Activated T-cell treated with anti-CD3 and anti-CD28 coated beads for 4 hours (primary cell): ENCODE results near the gene TMC1.
"Not testable (repeated sequence)": the region's sequence is repeated elsewhere in the genome, so short reads cannot be mapped to it uniquely, and the experiment has no call there.

Experiments
- DNase-seq: peaks from one replicate; pipeline ENCODE4 v3.0.0-alpha.2; 2020

Gene TMC1

GRCh38 chr9:72827950-72828731 is 306.7 kb downstream of the TMC1 start:
- no peak for DNase-seq

GRCh38 chr9:72834994-72835393 is 313.6 kb downstream of the TMC1 start:
- DNase-seq = no peak

GRCh38 chr9:72836790-72837189 is 315.4 kb downstream of the TMC1 start:
- no peak for DNase-seq

GRCh38 chr9:72839085-72839484 is 317.7 kb downstream of the TMC1 start:
- DNase-seq = no peak

GRCh38 chr9:72843520-72844439 is 322.4 kb downstream of the TMC1 start:
- DNase-seq = no peak

GRCh38 chr9:72844440-72844768 is 323.0 kb downstream of the TMC1 start:
- DNase-seq = no peak

GRCh38 chr9:72845052-72845451 is 323.6 kb downstream of the TMC1 start:
- DNase-seq = not testable (repeated sequence)

- not testable (repeated sequence) for DNase-seq
These were observed 328.8 kb downstream of the TMC1 start for GRCh38 chr9:72850209-72850608.

GRCh38 chr9:72855321-72855720 is 333.9 kb downstream of the TMC1 start:
- no peak for DNase-seq

GRCh38 chr9:72855890-72856523 is 334.6 kb downstream of the TMC1 start:
- DNase-seq = no peak

- DNase-seq = no peak
These were observed 335.7 kb downstream of the TMC1 start for GRCh38 chr9:72856972-72857623.

- no peak for DNase-seq
These were observed 336.2 kb downstream of the TMC1 start for GRCh38 chr9:72857624-72857996.

GRCh38 chr9:72858089-72858912 is 336.9 kb downstream of the TMC1 start:
- no peak for DNase-seq

GRCh38 chr9:72862788-72863187 is 341.4 kb downstream of the TMC1 start:
- DNase-seq = not testable (repeated sequence)

GRCh38 chr9:72863456-72864094 is 342.2 kb downstream of the TMC1 start:
- no peak for DNase-seq

- no peak for DNase-seq
These were observed 342.9 kb downstream of the TMC1 start for GRCh38 chr9:72864327-72864726.

GRCh38 chr9:72871685-72872084 is 350.3 kb downstream of the TMC1 start:
- DNase-seq = no peak

- no peak for DNase-seq
These were observed 351.3 kb downstream of the TMC1 start for GRCh38 chr9:72872718-72873117.

GRCh38 chr9:72873456-72873855 is 352.0 kb downstream of the TMC1 start:
- DNase-seq = no peak

- DNase-seq = no peak
These were observed 352.9 kb downstream of the TMC1 start for GRCh38 chr9:72874344-72874743.

GRCh38 chr9:72875221-72875620 is 353.8 kb downstream of the TMC1 start:
- DNase-seq = no peak

GRCh38 chr9:72880821-72881220 is 359.4 kb downstream of the TMC1 start:
- no peak for DNase-seq
